Breast epithelium (tissue), 4 donors: ENCODE results near the gene POR. TPM values are rescaled to one million over a fixed set of nuclear protein-coding genes. Genes with fewer than 3 reads are reported as not detected.
"Not testable (repeated sequence)": the region's sequence is repeated elsewhere in the genome, so short reads cannot be mapped to it uniquely, and the experiment has no call there.

Source experiments
- DNase-seq, 2 donors: peaks; one replicate each; pipeline ENCODE4 v3.0.0-alpha.2; 2019; ENCODE audit warnings: low spot score in 2 of 2
- H3K27ac ChIP-seq, 2 donors: fragments of 200-600 bp; sonication (generic) in 1 of 2; one replicate each; pipeline ENCODE4 v1.5.1; 2016 to 2019; ENCODE audit warnings: mild to moderate bottlenecking in 1 of 2
- H3K27me3 ChIP-seq, 2 donors: fragments of 200-600 bp; sonication (generic) in 1 of 2; one replicate each; pipeline versions ENCODE4 v1.5.1 to v1.6.0; 2017 to 2019; ENCODE audit warnings: control low read depth in 1 of 2, mild to moderate bottlenecking in 1 of 2
- H3K36me3 ChIP-seq: fragments of 200-600 bp; one replicate; pipeline ENCODE4 v1.5.1; 2019
- H3K4me1 ChIP-seq, 2 donors: fragments of 200-600 bp; sonication (generic); one replicate each; pipeline ENCODE4 v1.5.1; 2016 to 2019; ENCODE audit warnings: control low read depth in 1 of 2
- H3K4me3 ChIP-seq, 3 donors: fragments of 200-600 bp; sonication (generic); 1 replicate in 2 of 3; 2 replicates in 1 of 3; pipeline ENCODE4 v1.5.1; 2016 to 2019; ENCODE audit warnings: mild to moderate bottlenecking in 3 of 3, moderate library complexity in 2 of 3
- H3K9me3 ChIP-seq, 2 donors: fragments of 200-600 bp; sonication (generic) in 1 of 2; one replicate each; pipeline ENCODE4 v1.5.1; 2016 to 2019; ENCODE audit warnings: control low read depth in 1 of 2
- POLR2A ChIP-seq: fragments of 450-650 bp; IDR thresholded peaks from one replicate; pipeline ENCODE4 v1.6.1; 2016; ENCODE audit warnings: antibody characterized with exemption, mild to moderate bottlenecking, moderate library complexity
- POLR2AphosphoS5 ChIP-seq, 3 donors: sonication (generic); formaldehyde crosslinking; IDR thresholded peaks; one replicate each; pipeline ENCODE4 v1.6.1; 2017; ENCODE audit warnings: antibody characterized with exemption in 3 of 3
- intact Hi-C: fragments of 100-400 bp; cut with DNase I; formaldehyde crosslinking; loops from one replicate; pipeline ENCODE4 v1.15.1; 2023; ENCODE audit warnings: low total_unique reads
- total RNA-seq, 3 donors: library from RNA; depleted of rRNA; stranded (reverse); fragments of >200 nt; gene quantifications; one replicate each; pipeline ENCODE4 v1.1.0, GENCODE V29; 2016
- TF ChIP-seq, protein P1 (sequence below), 3 donors: fragments of 450-650 bp; IDR thresholded peaks; one replicate each; pipeline ENCODE4 v1.5.1; 2016 to 2017; ENCODE audit warnings: antibody characterized with exemption in 3 of 3, mild to moderate bottlenecking in 3 of 3, moderate library complexity in 3 of 3

The POR gene
- total RNA-seq, 3 donors from 2014 or later = 62.1 to 123 (median 87.7) TPM

DNA sequence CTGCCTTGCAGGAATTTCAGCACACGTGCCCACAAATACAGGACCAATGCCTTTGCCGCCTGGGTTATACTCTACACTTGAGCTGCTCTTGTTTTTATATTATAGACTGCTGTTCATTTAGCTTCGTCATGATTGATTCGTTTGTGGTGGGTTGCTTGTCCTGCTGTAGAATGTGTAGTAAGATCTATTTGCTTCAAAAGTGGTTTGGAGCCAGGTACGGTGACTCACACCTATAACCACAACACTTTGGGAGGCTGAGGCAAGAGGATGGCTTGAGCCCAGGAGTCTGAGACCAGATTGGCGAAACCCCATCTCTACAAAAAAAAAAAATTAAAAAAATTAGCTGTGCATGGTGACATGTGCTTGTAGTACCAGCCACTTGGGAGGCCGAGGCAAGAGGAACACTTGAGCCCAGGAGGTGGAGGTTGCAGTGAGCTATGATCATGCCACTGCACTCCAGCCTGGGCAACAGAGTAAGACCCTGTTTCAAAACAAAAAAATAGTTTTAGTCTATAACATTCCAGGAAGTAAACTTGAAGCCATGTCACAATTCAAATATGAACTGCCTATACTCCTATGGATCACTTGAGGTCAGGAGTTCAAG lies 45.1 kb upstream of the POR start:
- intact Hi-C loops = no loop called here
- TF ChIP-seq, protein P1, sequence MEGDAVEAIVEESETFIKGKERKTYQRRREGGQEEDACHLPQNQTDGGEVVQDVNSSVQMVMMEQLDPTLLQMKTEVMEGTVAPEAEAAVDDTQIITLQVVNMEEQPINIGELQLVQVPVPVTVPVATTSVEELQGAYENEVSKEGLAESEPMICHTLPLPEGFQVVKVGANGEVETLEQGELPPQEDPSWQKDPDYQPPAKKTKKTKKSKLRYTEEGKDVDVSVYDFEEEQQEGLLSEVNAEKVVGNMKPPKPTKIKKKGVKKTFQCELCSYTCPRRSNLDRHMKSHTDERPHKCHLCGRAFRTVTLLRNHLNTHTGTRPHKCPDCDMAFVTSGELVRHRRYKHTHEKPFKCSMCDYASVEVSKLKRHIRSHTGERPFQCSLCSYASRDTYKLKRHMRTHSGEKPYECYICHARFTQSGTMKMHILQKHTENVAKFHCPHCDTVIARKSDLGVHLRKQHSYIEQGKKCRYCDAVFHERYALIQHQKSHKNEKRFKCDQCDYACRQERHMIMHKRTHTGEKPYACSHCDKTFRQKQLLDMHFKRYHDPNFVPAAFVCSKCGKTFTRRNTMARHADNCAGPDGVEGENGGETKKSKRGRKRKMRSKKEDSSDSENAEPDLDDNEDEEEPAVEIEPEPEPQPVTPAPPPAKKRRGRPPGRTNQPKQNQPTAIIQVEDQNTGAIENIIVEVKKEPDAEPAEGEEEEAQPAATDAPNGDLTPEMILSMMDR (IDR thresholded peaks at IDR 0.05) = no peak
- no peak for TF ChIP-seq POLR2AphosphoS5 (IDR thresholded peaks at IDR 0.05)
- TF ChIP-seq POLR2A = no peak
- no peak for DNase-seq
- H3K27ac ChIP-seq = no peak overlapping the region
- no peaks in the 10 kb centered on the region for H3K36me3 ChIP-seq
- no peaks in the 10 kb centered on the region for H3K4me1 ChIP-seq
- H3K4me3 ChIP-seq = no peak overlapping the region
- H3K9me3 ChIP-seq = no peaks in the 10 kb centered on the region
- no peaks in the 10 kb centered on the region for H3K27me3 ChIP-seq

DNA sequence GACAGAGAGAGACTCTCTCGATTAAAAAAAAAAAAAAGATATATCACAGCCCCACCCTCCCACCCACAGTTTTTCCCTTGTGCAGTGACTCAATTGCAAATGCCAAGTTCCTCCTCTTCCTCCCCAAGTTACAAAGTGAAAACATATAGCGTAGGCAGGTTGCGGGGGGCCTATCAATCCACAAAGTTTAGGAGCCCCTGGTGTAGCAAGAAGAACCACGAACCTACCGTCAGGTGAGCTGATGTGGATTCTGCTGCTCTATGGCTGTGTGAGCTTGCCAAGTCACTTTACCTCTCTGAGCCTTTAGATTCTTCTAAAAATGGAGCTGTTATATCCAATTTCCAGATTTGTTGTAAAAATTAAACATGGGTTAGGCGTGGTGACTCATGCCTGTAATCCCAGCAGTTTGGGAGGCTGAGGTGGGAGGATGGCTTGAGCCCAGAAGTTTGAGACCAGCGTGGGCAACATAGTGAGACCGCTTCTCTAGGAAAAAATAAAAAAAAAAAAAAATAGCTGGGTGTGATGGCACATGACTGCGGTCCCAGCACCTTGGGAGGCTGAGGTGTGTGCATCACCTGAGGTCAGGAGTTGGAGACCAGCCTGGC lies 44.3 kb upstream of the POR start:
- no peaks in the 10 kb centered on the region for H3K27me3 ChIP-seq
- intact Hi-C loops = no loop called here
- H3K36me3 ChIP-seq = no peaks in the 10 kb centered on the region
- H3K9me3 ChIP-seq = no peaks in the 10 kb centered on the region
- TF ChIP-seq POLR2A (no peak), POLR2AphosphoS5 (IDR thresholded peaks at IDR 0.05) (no peak)
- TF ChIP-seq, protein P1 (IDR thresholded peaks at IDR 0.05) = no peak
- no peak for DNase-seq
- H3K4me3 ChIP-seq = no peak overlapping the region
- no peak overlapping the region for H3K27ac ChIP-seq
- H3K4me1 ChIP-seq = no peaks in the 10 kb centered on the region

DNA sequence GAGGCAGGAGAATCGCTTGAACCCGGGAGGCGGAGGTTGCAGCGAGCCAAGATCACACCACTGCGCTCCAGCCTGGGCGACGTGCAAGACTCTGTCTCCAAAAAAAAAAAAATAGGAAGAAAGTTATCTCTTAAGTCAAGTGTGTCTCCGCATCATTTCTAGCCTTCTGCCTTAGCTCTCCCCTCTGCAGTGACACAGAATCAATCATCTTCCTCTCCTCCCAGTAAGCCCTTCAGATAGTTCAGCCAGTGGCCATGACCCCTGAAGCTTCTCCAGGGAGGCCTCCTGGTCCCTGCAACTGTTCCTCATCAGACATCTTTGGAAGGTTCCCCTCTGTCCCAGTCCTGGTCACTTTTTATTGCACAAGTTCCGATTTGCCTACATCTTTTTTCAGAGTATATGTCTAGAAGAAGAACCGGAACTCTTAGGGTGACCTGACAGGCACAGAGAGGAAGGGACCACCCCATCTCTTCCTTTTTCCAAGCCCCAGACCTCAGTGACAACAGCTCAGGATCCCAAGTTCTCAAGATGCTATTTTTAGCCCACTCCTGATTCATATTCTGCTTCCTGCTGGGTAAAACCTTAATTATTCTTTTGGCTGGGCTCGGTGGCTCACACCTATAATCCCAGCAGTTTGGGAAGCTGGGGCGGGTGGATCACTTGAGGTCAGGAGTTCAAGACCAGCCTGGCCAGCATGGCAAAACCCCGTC lies 42.7 kb upstream of the POR start:
- H3K4me1 ChIP-seq = no peaks in the 10 kb centered on the region
- no peak for TF ChIP-seq POLR2AphosphoS5 (IDR thresholded peaks at IDR 0.05)
- no peak for TF ChIP-seq POLR2A
- TF ChIP-seq, protein P1 (IDR thresholded peaks at IDR 0.05) = no peak
- no peaks in the 10 kb centered on the region for H3K27me3 ChIP-seq
- H3K4me3 ChIP-seq = no peak overlapping the region
- DNase-seq = no peak
- no peaks in the 10 kb centered on the region for H3K9me3 ChIP-seq
- H3K36me3 ChIP-seq = no peaks in the 10 kb centered on the region
- peak overlapping the region in 1 of 2 donors; percentile 52 for H3K27ac ChIP-seq
- intact Hi-C loops = no loop called here

DNA sequence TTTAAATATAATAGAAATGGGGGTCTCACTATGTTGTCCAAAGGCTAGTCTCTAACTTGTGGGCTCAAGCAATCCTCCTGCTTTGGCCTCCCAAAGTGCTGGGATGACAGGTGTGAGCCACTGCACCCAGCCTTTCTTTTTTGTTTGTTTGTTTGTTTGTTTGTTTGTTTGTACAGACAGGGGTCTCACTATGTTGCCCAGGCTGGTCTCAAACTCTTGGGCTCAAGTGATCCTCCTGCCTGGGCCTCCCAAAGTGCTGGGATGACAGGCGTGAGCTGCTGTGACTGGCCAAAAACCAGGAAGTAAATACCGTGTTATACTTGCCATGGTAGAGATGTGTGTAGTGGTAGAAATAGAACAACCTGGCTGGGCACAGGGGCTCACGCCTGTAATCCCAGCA lies 40.8 kb upstream of the POR start:
- H3K27ac ChIP-seq, H3K4me1 ChIP-seq, H3K36me3 ChIP-seq, DNase-seq, H3K27me3 ChIP-seq, intact Hi-C loops, H3K9me3 ChIP-seq, H3K4me3 ChIP-seq: not testable (repeated sequence)

- TF ChIP-seq, protein P1 (IDR thresholded peaks at IDR 0.05) = no peak
- TF ChIP-seq POLR2A = no peak
- TF ChIP-seq POLR2AphosphoS5 (IDR thresholded peaks at IDR 0.05) = no peak
- Histone ChIP-seq H3K9me3 (no peaks in the 10 kb centered on the region), H3K27me3 (no peaks in the 10 kb centered on the region), H3K27ac (no peak overlapping the region), H3K4me3 (no peak overlapping the region), H3K4me1 (peaks cover 0 to 4% of the 10 kb centered on the region in 2 donors), H3K36me3 (no peaks in the 10 kb centered on the region)
- no peak for DNase-seq
- intact Hi-C loops = no loop called here
Measured at GRCh38 chr7:75875113-75876080, 39.6 kb upstream of the POR start.
